B cell (primary cell): Measurements from ENCODE around the gene PGAP6. TPM values are rescaled to one million over a fixed set of nuclear protein-coding genes. Genes with fewer than 3 reads are reported as not detected.

ENCODE experiments used
- ATAC-seq: fragments of 200-7000 bp; cut with Tn5 transposase; one replicate; pipeline ENCODE4 v1.10.0; 2021; ENCODE audit warnings: low read depth, mild to moderate bottlenecking, moderate number of reproducible peaks, moderate library complexity
- CTCF ChIA-PET: fragments of 350-600 bp; sonication (Branson Sonifier 250); formaldehyde crosslinking; loops from one replicate; lab custom pipeline; 2021; ENCODE audit warnings: antibody characterized with exemption, inconsistent platforms; lab: Charles Lee
- POLR2A ChIA-PET: fragments of 350-600 bp; sonication (Branson Sonifier 250); formaldehyde crosslinking; loops from one replicate; lab custom pipeline; 2021; ENCODE audit warnings: antibody characterized with exemption; lab: Charles Lee
- DNase-seq: peaks from one replicate; pipeline ENCODE4 v3.0.0; 2013
- H2AFZ ChIP-seq: 2 replicates; pipeline ENCODE4 v1.6.1; 2012; ENCODE audit warnings: mild to moderate bottlenecking, low read depth, low read length; ENCODE audit not compliant: insufficient read depth, poor library complexity, severe bottlenecking
- H3K27ac ChIP-seq, 2 donors: 1 replicate in 1 of 2; 2 replicates in 1 of 2; pipeline ENCODE4 v1.5.1; 2012 to 2013; ENCODE audit warnings: low read length in 2 of 2, mild to moderate bottlenecking in 2 of 2, moderate library complexity in 1 of 2
- H3K27me3 ChIP-seq, 4 experiments: fragments of 200-600 bp in 1 of 4; sonication (generic) in 1 of 4; replicated peaks in 1 of 4; 1 replicate in 2 of 4; 2 replicates in 2 of 4; pipeline versions ENCODE4 v1.6.1 to v1.7.0; 2013 to 2016; ENCODE audit warnings: low read length in 3 of 4, mild to moderate bottlenecking in 2 of 4, mixed read lengths in 1 of 4, moderate library complexity in 1 of 4; ENCODE audit not compliant: insufficient read depth in 4 of 4, control insufficient read depth in 3 of 4; ENCODE audit errors: control extremely low read depth in 1 of 4
- H3K36me3 ChIP-seq, 2 experiments: replicated peaks in 1 of 2; 1 replicate in 1 of 2; 2 replicates in 1 of 2; pipeline versions ENCODE4 v1.6.1 to v1.7.1; 2013; ENCODE audit warnings: low read length in 1 of 2; ENCODE audit not compliant: insufficient read depth in 2 of 2, control insufficient read depth in 1 of 2; ENCODE audit errors: control extremely low read depth in 1 of 2, extremely low read depth in 1 of 2
- H3K4me1 ChIP-seq, 2 donors: fragments of 200-600 bp in 1 of 2; sonication (generic) in 1 of 2; 1 replicate in 1 of 2; 2 replicates in 1 of 2; pipeline versions ENCODE4 v1.5.1 to v1.6.1; 2013 to 2017; ENCODE audit warnings: low read length in 2 of 2; ENCODE audit not compliant: control insufficient read depth in 2 of 2, insufficient read depth in 2 of 2
- H3K4me2 ChIP-seq: replicated peaks from 2 replicates; pipeline ENCODE3; 2012; ENCODE audit warnings: mild to moderate bottlenecking, low read depth, low read length; ENCODE audit not compliant: poor library complexity, severe bottlenecking
- H3K4me3 ChIP-seq, 5 experiments: fragments of 200-600 bp in 1 of 5; sonication (generic) in 1 of 5; 1 replicate in 3 of 5; 2 replicates in 2 of 5; pipeline versions ENCODE4 v1.5.1 to v1.7.0; 2011 to 2016; ENCODE audit warnings: low read length in 4 of 5, mild to moderate bottlenecking in 4 of 5, low read depth in 2 of 5, control low read depth in 1 of 5, moderate library complexity in 1 of 5; ENCODE audit not compliant: insufficient read depth in 1 of 5; ENCODE audit errors: control extremely low read depth in 1 of 5, extremely low read depth in 1 of 5
- H3K79me2 ChIP-seq: fragments of 200-600 bp; sonication (generic); one replicate; pipeline ENCODE4 v1.6.0; 2016; ENCODE audit warnings: low read length; ENCODE audit not compliant: control insufficient read depth, insufficient read depth
- H3K9ac ChIP-seq: fragments of 200-600 bp; sonication (generic); 2 replicates; pipeline ENCODE4 v1.6.1; 2017; ENCODE audit warnings: mild to moderate bottlenecking, low read length, moderate library complexity
- H3K9me3 ChIP-seq, 3 donors: one replicate each; pipeline versions ENCODE4 v1.6.1 to v1.7.1; 2013; ENCODE audit warnings: low read length in 2 of 3; ENCODE audit not compliant: control insufficient read depth in 2 of 3, insufficient read depth in 1 of 3; ENCODE audit errors: control extremely low read depth in 1 of 3
- H4K20me1 ChIP-seq: 2 replicates; pipeline ENCODE4 v1.6.0; 2012; ENCODE audit warnings: mild to moderate bottlenecking, low read length; ENCODE audit not compliant: insufficient read depth, control insufficient read depth, poor library complexity, severe bottlenecking
- H3K27ac Mint-ChIP-seq: one replicate; pipeline ENCODE4 v1.8.0; 2021; ENCODE audit warnings: mixed read lengths
- H3K27me3 Mint-ChIP-seq: one replicate; pipeline ENCODE4 v1.8.0; 2021; ENCODE audit warnings: mixed read lengths
- H3K4me1 Mint-ChIP-seq: one replicate; pipeline ENCODE4 v1.8.0; 2021; ENCODE audit warnings: mixed read lengths
- H3K4me3 Mint-ChIP-seq: one replicate; pipeline ENCODE4 v1.8.0; 2021; ENCODE audit warnings: mixed read lengths
- H3K9me3 Mint-ChIP-seq: one replicate; pipeline ENCODE4 v1.8.0; 2022; ENCODE audit warnings: mixed read lengths; ENCODE audit not compliant: insufficient read depth
- EZH2 ChIP-seq: IDR thresholded peaks from 2 replicates; pipeline ENCODE4 v1.6.1; 2012; ENCODE audit warnings: borderline replicate concordance, low read depth, mild to moderate bottlenecking, moderate library complexity, low read length; ENCODE audit not compliant: insufficient read depth, poor library complexity, severe bottlenecking
- WGBS: methylation state at CpG from one replicate; pipeline ENCODE4 v1.1.5; 2013; ENCODE audit warnings: missing lambda C conversion rate; ENCODE audit not compliant: insufficient coverage; 5-methylcytosine and 5-hydroxymethylcytosine counted together
- intact Hi-C: fragments of 100-400 bp; cut with micrococcal nuclease; formaldehyde crosslinking; loops from one replicate; pipeline ENCODE4 v1.10.0; 2022
- polyA plus RNA-seq: library from polyadenylated mRNA; depleted of rRNA; stranded (reverse); fragments of >200 nt; gene quantifications from 2 replicates; pipeline ENCODE4 v1.2.3, GENCODE V29; 2012
- total RNA-seq, 2 donors: library from RNA; stranded (reverse); fragments of 120-200 nt in 1 of 2; gene quantifications; 1 replicate in 1 of 2; 2 replicates in 1 of 2; pipeline versions ENCODE4 v1.2.3 to v1.2.4, GENCODE V29; 2013 to 2022
- TF ChIP-seq, protein P1 (sequence below): fragments of 200-600 bp; IDR thresholded peaks from one replicate; pipeline ENCODE4 v1.8.0; 2022; ENCODE audit warnings: antibody characterized with exemption, mild to moderate bottlenecking

The PGAP6 gene
- total and polyA plus RNA-seq, 2 donors (not counting 1 experiment from before 2014, with no cell fraction given): 47.4 to 158 TPM

DNA sequence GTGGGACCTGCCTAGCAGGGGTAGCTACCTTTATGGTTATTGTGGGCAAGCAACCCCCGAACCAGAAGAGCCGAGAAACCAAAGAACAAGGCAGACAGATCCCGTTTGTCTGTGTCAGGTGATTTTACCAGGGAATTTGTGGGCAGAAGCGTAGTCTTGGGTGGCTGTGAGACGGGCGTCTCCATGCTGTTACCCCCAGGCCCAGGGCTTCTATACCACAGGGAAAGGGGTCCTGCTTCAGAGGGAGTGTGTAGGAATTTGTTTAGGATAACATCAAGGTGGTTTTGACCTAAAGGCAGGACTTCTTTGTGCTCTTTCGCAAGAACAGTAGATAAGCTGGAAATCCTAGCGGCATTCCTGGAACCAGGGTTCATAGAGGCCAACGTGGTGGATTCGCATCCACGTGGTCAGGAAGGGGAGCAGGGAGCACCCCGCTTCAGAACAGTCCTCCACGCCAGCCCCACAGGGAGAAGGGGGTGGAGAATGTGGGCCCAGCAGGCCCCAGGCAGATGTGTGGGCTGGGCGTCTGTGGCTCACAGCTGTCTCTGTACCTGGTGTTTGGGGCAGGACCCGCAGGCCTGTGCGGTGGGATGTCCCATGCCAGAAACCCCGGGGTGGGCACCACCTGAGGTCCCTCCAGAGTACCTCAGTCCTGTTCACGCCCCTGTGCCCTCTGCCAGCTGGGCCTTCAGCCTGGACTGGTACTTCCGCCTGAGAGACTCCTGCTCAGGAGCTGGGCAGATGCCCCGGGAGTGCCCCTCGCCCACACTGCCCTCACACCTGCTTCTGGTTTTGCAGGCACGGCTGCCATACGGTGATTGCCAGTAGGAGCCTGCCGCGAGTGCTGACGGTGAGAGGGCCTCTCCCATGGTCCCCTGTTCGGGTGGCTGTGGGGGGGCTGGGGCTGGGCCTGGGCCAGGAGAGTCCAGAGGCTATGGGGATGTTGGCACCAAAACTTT, 24.0 kb upstream of the PGAP6 start:
- ATAC-seq (no peak), DNase-seq (no peak)
- Histone ChIP-seq H3K4me1 (peaks cover 0 to 6% of the 10 kb centered on the region in 2 donors), H2AFZ (no peak overlapping the region), H3K27me3 (no peaks in the 10 kb centered on the region), H3K36me3 (no peaks in the 10 kb centered on the region), H3K9ac (no peak overlapping the region), H4K20me1 (no peaks in the 10 kb centered on the region), H3K4me3 (no peak overlapping the region), H3K79me2 (no peaks in the 10 kb centered on the region), H3K9me3 (no peaks in the 10 kb centered on the region), H3K4me2 (no peak overlapping the region), H3K27ac (no peak overlapping the region)
- peak overlapping the region; percentile 37 for H3K27ac Mint-ChIP-seq
- POLR2A ChIA-PET: no interaction called here
- no peak overlapping the region for H3K4me3 Mint-ChIP-seq
- WGBS: 81% methylated on average over 27 of the region's 27 CpGs
- TF ChIP-seq, protein P1, sequence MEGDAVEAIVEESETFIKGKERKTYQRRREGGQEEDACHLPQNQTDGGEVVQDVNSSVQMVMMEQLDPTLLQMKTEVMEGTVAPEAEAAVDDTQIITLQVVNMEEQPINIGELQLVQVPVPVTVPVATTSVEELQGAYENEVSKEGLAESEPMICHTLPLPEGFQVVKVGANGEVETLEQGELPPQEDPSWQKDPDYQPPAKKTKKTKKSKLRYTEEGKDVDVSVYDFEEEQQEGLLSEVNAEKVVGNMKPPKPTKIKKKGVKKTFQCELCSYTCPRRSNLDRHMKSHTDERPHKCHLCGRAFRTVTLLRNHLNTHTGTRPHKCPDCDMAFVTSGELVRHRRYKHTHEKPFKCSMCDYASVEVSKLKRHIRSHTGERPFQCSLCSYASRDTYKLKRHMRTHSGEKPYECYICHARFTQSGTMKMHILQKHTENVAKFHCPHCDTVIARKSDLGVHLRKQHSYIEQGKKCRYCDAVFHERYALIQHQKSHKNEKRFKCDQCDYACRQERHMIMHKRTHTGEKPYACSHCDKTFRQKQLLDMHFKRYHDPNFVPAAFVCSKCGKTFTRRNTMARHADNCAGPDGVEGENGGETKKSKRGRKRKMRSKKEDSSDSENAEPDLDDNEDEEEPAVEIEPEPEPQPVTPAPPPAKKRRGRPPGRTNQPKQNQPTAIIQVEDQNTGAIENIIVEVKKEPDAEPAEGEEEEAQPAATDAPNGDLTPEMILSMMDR: no peak
- TF ChIP-seq EZH2: no peak
- no peaks in the 10 kb centered on the region for H3K27me3 Mint-ChIP-seq
- CTCF ChIA-PET: no interaction called here
- intact Hi-C loops: no loop called here
- H3K4me1 Mint-ChIP-seq: no peaks in the 10 kb centered on the region
- no peaks in the 10 kb centered on the region for H3K9me3 Mint-ChIP-seq

DNA sequence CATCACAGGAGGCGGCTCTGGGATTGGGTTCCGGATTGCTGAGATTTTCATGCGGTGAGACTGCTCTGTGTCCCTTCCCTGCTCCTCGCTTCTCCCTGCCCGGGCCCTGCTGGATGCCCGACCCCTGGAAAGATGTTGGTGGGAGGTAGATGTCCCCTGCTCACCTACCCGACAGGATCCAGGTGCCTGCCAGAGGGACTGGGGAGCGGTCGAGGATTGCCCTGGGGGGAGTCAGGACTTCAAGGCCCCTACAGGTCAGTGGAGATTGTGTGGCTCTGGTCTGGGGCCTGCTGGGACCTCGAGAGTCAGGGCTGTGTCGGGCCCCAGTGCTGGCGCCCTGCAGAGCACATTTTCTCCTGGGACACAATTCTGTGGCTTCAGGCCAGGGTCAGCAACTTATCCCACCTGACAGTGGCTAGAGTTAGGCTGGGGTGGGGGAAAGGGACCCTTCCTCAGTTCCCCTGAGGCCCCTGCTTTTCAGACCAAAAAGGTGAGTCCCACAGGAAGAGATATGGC, 23.3 kb upstream of the PGAP6 start:
- no peak for DNase-seq
- no peaks in the 10 kb centered on the region for H3K27me3 ChIP-seq
- POLR2A ChIA-PET: no interaction called here
- no peaks in the 10 kb centered on the region for H3K9me3 ChIP-seq
- no peak overlapping the region for H2AFZ ChIP-seq
- 86% methylated on average over 10 of the region's 12 CpGs for WGBS
- Mint-ChIP-seq H3K9me3 (no peaks in the 10 kb centered on the region), H3K27me3 (no peaks in the 10 kb centered on the region), H3K4me1 (peaks cover 7% of the 10 kb centered on the region), H3K27ac (no peak overlapping the region), H3K4me3 (no peak overlapping the region)
- peaks cover 0 to under 1% of the 10 kb centered on the region in 2 experiments for H3K36me3 ChIP-seq
- H3K79me2 ChIP-seq: no peaks in the 10 kb centered on the region
- intact Hi-C loops: loop anchor here (5.0 kb wide), 2 partner anchors 182 to 1207 kb away; partner anchors contain the start of genes CRAMP1 and IFT140
- no peak for TF ChIP-seq EZH2
- TF ChIP-seq, protein P1: no peak
- H3K4me2 ChIP-seq: no peak overlapping the region
- CTCF ChIA-PET: no interaction called here
- H3K4me3 ChIP-seq: no peak overlapping the region
- no peak overlapping the region for H3K9ac ChIP-seq
- no peak overlapping the region for H3K27ac ChIP-seq
- H4K20me1 ChIP-seq: no peaks in the 10 kb centered on the region
- peaks cover 5 to 13% of the 10 kb centered on the region in 2 donors for H3K4me1 ChIP-seq
- no peak for ATAC-seq
